HEK293T (cell line): Measurements from ENCODE around the gene COL4A6.

ENCODE experiments used
- CTCF ChIA-PET: fragments of 350-600 bp; formaldehyde crosslinking; extraction: SDS; loops from one replicate; lab custom pipeline; 2021; ENCODE audit warnings: antibody characterized with exemption, inconsistent platforms; lab: Yijun Ruan, JAX
- POLR2A ChIA-PET: fragments of 350-600 bp; formaldehyde crosslinking; extraction: SDS; loops from one replicate; lab custom pipeline; 2020; ENCODE audit warnings: antibody characterized with exemption, inconsistent platforms; lab: Yijun Ruan, JAX
- DNase-seq: peaks from one replicate; pipeline ENCODE4 v3.0.0; 2012; ENCODE audit warnings: mixed read lengths; ENCODE audit errors: extremely low spot score
- ARNT ChIP-seq: fragments of 450-650 bp; IDR thresholded peaks from 2 replicates; pipeline ENCODE4 v1.6.1; 2017; ENCODE audit warnings: mild to moderate bottlenecking
- BHLHE40 ChIP-seq: fragments of 450-650 bp; IDR thresholded peaks from 2 replicates; pipeline ENCODE4 v1.6.1; 2016; ENCODE audit warnings: mild to moderate bottlenecking, moderate library complexity, borderline replicate concordance
- CTBP1 ChIP-seq: fragments of 450-650 bp; IDR thresholded peaks from 2 replicates; pipeline ENCODE4 v1.6.1; 2016; ENCODE audit warnings: borderline replicate concordance
- ELF4 ChIP-seq: fragments of 450-650 bp; IDR thresholded peaks from 2 replicates; pipeline ENCODE4 v1.6.1; 2017; ENCODE audit warnings: antibody characterized with exemption
- FOXA1 ChIP-seq: fragments of 450-650 bp; IDR thresholded peaks from 2 replicates; pipeline ENCODE4 v1.6.1; 2016; ENCODE audit warnings: mild to moderate bottlenecking
- FOXK2 ChIP-seq: fragments of 450-650 bp; IDR thresholded peaks from 2 replicates; pipeline ENCODE4 v1.6.1; 2016; ENCODE audit warnings: mild to moderate bottlenecking
- FOXM1 ChIP-seq: fragments of 450-650 bp; IDR thresholded peaks from 2 replicates; pipeline ENCODE4 v1.6.1; 2017; ENCODE audit warnings: mild to moderate bottlenecking, borderline replicate concordance
- HDGF ChIP-seq: fragments of 450-650 bp; IDR thresholded peaks from 2 replicates; pipeline ENCODE4 v1.6.1; 2017; ENCODE audit warnings: antibody characterized with exemption, borderline replicate concordance
- L3MBTL2 ChIP-seq: fragments of 450-650 bp; conservative IDR thresholded peaks from 2 replicates; pipeline ENCODE4 v1.6.1; 2016; ENCODE audit warnings: mild to moderate bottlenecking
- LEF1 ChIP-seq: fragments of 450-650 bp; IDR thresholded peaks from 2 replicates; pipeline ENCODE4 v1.6.1; 2017; ENCODE audit warnings: mild to moderate bottlenecking, borderline replicate concordance
- NFRKB ChIP-seq: fragments of 450-650 bp; IDR thresholded peaks from 2 replicates; pipeline ENCODE4 v1.6.1; 2016; ENCODE audit warnings: mild to moderate bottlenecking, moderate library complexity
- SP1 ChIP-seq: fragments of 450-650 bp; IDR thresholded peaks from 2 replicates; pipeline ENCODE4 v1.6.1; 2017
- SUZ12 ChIP-seq: fragments of 450-650 bp; IDR thresholded peaks from 2 replicates; pipeline ENCODE4 v1.6.1; 2016; ENCODE audit warnings: mild to moderate bottlenecking
- TARDBP ChIP-seq: fragments of 450-650 bp; IDR thresholded peaks from 2 replicates; pipeline ENCODE4 v1.6.1; 2016
- ZNF384 ChIP-seq: fragments of 450-650 bp; IDR thresholded peaks from 2 replicates; pipeline ENCODE4 v1.6.1; 2016
- TF ChIP-seq, protein P1 (sequence below): fragments of 450-650 bp; IDR thresholded peaks from 2 replicates; pipeline ENCODE4 v1.6.1; 2016

The COL4A6 gene

DNA sequence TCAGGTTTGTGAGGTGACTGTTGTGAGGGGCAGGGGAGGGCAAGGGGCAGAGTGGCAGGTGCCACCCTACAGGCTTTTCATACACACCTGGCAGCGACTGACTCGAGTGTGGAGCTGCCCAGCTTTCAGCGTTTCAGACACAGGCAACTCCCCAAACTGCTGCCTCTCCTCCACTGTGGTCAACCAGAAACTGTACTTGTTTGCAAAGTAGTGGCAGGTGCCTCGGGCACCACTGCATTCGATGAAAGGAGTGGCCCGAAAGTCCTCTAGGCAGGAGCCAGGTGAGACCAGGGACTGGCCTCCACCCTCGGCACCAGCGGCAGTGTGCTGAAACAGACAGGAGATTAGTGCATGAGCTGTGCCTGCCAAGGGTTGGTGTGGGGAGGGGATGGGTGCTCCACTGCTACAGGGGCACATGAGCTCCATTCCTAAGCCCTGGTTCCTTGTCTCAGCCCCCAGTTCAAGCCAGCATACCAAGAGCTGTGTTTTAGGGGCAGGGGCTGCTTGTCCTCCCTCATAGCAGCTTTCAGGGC is 281.2 kb downstream of the COL4A6 start:
- DNase-seq: no peak
- ChIA-PET CTCF (no interaction called here), POLR2A (no interaction called here)
- TF ChIP-seq SP1: no peak
- no peak for TF ChIP-seq SUZ12
- no peak for TF ChIP-seq HDGF
- TF ChIP-seq ARNT: no peak

DNA sequence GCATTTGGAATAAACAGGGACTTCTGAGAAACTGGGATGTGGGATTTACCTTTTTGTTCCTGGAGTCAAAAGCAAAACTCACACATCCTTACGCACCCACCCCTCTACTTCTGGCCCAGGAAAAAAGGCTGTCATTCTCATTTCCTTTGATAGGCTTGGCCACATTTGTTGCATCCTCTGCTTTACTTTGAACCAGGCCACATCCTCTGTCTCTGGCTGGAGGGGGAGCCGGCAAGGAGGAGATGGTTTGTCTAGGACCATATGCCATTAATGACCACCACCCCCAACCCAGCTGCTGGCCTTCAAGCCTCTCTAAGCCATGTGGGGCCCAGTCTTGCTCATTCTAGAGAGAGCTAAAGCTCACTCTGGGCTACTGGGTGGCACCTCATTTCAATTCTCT is 282.1 kb downstream of the COL4A6 start:
- DNase-seq: no peak
- TF ChIP-seq FOXM1: no peak
- TF ChIP-seq SUZ12: no peak
- no peak for TF ChIP-seq TARDBP
- TF ChIP-seq CTBP1: no peak
- no peak for TF ChIP-seq ELF4
- no peak for TF ChIP-seq L3MBTL2
- no peak for TF ChIP-seq ARNT
- no peak for TF ChIP-seq SP1
- no peak for TF ChIP-seq HDGF
- no peak for TF ChIP-seq LEF1
- CTCF ChIA-PET: no interaction called here
- POLR2A ChIA-PET: no interaction called here

DNA sequence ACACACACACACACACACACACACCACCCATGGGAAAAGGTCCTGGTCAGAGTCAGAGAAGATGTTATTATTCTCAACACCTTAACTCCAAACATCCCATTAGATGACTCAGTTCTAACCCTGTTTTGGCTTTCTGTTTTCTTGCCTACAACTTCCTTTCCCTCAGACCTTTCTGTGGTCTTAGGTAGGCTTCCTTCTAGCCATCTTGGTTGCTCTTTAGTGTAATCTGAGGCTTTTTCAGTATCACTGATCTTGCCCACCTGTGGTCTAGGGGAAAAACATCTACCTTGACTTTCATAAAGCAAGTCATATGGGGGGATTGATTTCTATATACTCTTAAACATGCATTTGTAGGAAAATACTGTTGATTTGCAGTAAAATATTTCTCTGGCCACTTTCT is 289.7 kb downstream of the COL4A6 start:
- no peak for TF ChIP-seq FOXK2
- TF ChIP-seq FOXA1: no peak
- TF ChIP-seq NFRKB: no peak
- no peak for TF ChIP-seq ELF4
- TF ChIP-seq SP1: no peak
- TF ChIP-seq L3MBTL2: no peak
- TF ChIP-seq ZNF384: no peak
- ChIA-PET CTCF (no interaction called here), POLR2A (no interaction called here)

DNA sequence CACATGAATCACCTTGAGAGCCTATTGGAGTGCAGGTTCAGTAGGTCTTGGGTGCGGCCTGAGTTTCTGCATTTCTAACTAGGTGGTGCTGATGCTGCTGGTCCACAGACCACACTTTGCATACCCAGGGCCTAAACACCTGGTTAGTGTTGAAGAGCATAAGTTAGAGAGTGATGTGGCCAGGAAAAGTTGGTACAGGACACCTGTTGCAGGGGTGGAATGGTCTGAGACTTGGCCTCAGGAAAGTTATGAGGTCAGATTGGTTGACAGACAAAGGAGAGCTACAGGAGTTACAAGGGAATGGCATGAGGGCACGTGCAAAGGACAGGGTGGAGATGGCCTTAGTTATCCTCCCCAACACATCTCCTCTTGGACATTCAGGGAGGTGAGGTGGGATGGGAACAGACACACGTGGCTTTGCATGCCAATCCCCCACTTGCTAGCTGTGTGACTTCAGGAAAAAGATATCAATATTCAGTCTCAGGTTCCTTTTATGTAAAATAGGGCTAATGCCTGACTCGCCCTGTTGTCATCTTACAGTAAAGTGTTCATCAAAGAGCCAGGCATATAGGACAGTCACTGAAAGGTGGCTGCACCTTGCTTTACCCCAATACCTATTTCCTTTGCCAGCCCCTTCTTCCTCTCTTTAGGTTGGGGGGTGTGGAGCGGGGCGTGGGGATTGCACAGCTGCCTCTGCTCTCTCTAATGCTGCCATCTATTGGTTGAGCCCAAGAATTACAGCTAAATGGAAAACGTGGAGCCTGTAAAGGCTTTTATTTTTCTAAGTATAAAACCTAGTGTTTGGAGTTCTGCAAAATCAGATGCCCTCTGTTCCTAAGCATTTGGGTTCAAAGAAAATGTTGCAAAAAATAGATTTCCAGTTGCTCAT is 299.2 kb downstream of the COL4A6 start:
- no peak for TF ChIP-seq TARDBP
- TF ChIP-seq BHLHE40: no peak
- TF ChIP-seq LEF1: no peak
- TF ChIP-seq CTBP1: no peak
- no peak for TF ChIP-seq FOXM1
- TF ChIP-seq FOXA1: no peak
- TF ChIP-seq L3MBTL2: no peak
- no peak for TF ChIP-seq NFRKB
- no peak for TF ChIP-seq ZNF384
- no peak for TF ChIP-seq FOXK2
- no peak for TF ChIP-seq ARNT
- TF ChIP-seq SUZ12: no peak
- no peak for TF ChIP-seq HDGF
- TF ChIP-seq ELF4: no peak
- TF ChIP-seq SP1: no peak
- TF ChIP-seq, protein P1, sequence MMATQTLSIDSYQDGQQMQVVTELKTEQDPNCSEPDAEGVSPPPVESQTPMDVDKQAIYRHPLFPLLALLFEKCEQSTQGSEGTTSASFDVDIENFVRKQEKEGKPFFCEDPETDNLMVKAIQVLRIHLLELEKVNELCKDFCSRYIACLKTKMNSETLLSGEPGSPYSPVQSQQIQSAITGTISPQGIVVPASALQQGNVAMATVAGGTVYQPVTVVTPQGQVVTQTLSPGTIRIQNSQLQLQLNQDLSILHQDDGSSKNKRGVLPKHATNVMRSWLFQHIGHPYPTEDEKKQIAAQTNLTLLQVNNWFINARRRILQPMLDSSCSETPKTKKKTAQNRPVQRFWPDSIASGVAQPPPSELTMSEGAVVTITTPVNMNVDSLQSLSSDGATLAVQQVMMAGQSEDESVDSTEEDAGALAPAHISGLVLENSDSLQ: no peak
- ChIA-PET CTCF (interaction anchor here (0.6 to 1.7 kb wide), 6 partner anchors 11 to 39 kb away, joined by 3 to 5 read pairs (median 4); no protein-coding TSS in a partner anchor), POLR2A (interaction anchor here (0.9 kb wide), 1 partner anchor 14 kb away, joined by 3 read pairs; no protein-coding TSS in a partner anchor)
- DNase-seq: peak; percentile 63

More for the DNA sequence above, 289.7 kb downstream of the COL4A6 start:
- no peak for DNase-seq

DNA sequence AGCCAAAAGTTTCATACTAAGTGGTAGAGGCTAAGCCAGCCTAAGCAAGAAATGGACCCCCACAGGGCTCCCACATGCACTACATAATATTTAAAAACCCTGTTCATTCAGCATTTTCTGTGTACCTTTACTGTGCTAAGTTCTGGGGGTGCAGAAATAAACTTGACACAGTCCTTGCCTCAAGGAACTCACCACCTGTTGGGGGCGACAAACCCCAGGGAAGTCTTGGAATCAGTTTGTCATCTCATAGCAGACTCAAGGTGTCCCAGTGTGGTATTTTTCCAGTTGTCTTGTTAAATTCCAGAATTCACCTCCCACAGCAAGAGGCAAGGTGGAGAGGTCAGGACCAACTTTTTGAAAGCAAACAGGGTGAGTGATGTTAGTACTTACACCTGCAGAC is 303.5 kb downstream of the COL4A6 start:
- no peak for DNase-seq
- ChIA-PET CTCF (no interaction called here), POLR2A (no interaction called here)
- TF ChIP-seq FOXA1 (no peak), LEF1 (no peak), TARDBP (no peak), BHLHE40 (no peak), ARNT (no peak), CTBP1 (no peak), FOXK2 (no peak), ZNF384 (no peak), FOXM1 (no peak), NFRKB (no peak), HDGF (no peak), SP1 (no peak), ELF4 (no peak), SUZ12 (no peak)
- TF ChIP-seq, protein P1: no peak

DNA sequence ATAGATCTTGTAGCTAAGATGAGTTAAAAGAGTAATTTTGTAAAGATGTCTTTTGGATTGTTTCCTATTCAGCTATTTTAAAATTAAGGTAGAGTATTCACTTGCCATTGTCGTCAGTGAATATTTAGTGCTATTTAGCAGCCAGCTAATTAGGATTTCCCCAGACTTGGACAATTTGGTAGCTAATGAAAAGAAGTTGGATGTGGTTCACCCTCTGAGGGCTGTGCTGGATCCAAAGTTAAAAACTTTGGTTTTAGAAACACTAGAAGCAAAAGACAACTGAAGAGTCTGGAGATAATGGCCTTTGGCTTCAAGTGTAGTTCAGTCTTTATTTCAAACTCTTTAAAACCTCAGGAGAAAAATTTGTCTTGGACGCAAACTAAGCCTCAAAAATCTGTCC is 305.3 kb downstream of the COL4A6 start:
- ChIA-PET CTCF (interaction anchor here (0.6 kb wide), 1 partner anchor 62 kb away, joined by 3 read pairs; no protein-coding TSS in a partner anchor), POLR2A (no interaction called here)
- no peak for DNase-seq
- TF ChIP-seq ELF4: no peak
- TF ChIP-seq SP1: no peak
- TF ChIP-seq SUZ12: no peak
- no peak for TF ChIP-seq ZNF384
- TF ChIP-seq L3MBTL2: no peak
- no peak for TF ChIP-seq FOXK2
- no peak for TF ChIP-seq CTBP1
- no peak for TF ChIP-seq FOXA1
- no peak for TF ChIP-seq TARDBP
- TF ChIP-seq, protein P1: no peak
